DND-41 (cell line): ENCODE results near the gene SLC24A3.

Experiments used
- CTCF ChIP-seq: IDR thresholded peaks from 2 replicates; pipeline ENCODE4 v1.5.1; 2012; ENCODE audit warnings: borderline replicate concordance, low read length, moderate library complexity, mild to moderate bottlenecking; ENCODE audit not compliant: poor library complexity, severe bottlenecking; ENCODE audit errors: extremely low read depth
- EZH2 ChIP-seq: IDR thresholded peaks from 3 replicates; pipeline ENCODE4 v1.6.1; 2012; ENCODE audit warnings: borderline replicate concordance, low read depth, mild to moderate bottlenecking, moderate library complexity, low read length, inconsistent platforms; ENCODE audit not compliant: severe bottlenecking

- TF ChIP-seq CTCF: no peak
- TF ChIP-seq EZH2: no peak
Observed at GRCh38 chr20:19406381-19406780, 193.9 kb downstream of the SLC24A3 start.
